GM21737 (cell line): Measurements from ENCODE around the gene TAF11L14.

ENCODE experiments used
- ATAC-seq: cut with Tn5 transposase; IDR thresholded peaks from one replicate; pipeline ENCODE4 v1.9.1; 2021; ENCODE audit warnings: mild to moderate bottlenecking, moderate library complexity; ENCODE audit not compliant: unreplicated experiment

TAF11L14 gene

GRCh38 chr5:17678751-17679324 is 44.6 kb downstream of the TAF11L14 start:
- no peak for ATAC-seq

- ATAC-seq, result no peak
Observed at GRCh38 chr5:17679597-17680203, 45.4 kb downstream of the TAF11L14 start.

GRCh38 chr5:17680737-17681136 is 46.5 kb downstream of the TAF11L14 start:
- ATAC-seq, result no peak
